ENCODE results near the gene RPS5.
A peak's percentile ranks its signal among the peaks of the same experiment; 100 is the strongest.

The RPS5 gene

DNA sequence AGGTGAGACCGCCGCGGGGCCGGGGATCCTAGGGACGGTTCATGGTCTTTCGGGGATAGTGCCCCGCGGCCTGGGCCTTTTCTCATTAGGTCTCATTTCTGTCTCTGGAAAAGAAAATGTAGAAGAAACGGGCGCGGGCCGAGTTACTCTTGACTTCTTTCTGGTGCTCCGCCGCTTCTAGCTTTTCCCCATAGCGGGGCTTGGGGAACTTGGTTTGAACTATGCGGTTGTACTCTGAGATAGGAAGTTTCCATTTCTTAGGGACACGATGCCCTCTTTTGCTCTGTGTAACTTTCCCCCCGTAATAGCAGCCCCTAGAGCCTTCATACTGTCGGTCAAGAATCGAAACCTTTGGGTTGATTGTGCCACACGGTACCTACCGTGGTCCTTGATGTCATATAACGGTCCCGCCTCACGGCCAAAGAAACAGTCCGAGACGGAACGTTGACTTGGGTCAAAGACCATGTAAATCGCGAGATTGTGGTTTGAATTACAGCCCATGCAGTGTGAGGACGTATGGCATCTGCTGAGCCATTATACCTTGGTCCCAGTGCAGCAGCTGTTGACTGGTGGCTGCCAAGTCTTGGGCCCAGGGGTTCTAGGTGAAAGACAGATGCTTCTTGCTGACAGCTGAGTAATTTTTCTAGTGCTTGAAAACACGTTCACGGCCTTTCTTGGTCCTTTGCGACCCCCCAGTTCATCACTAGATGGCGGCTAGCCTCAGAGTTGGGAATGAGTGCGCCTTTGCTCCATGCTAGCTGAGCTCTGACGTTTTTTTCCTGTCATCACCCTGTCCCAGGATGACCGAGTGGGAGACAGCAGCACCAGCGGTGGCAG is 487 bp downstream of the RPS5 start:
- DNase-seq = peak; percentile 46

DNA sequence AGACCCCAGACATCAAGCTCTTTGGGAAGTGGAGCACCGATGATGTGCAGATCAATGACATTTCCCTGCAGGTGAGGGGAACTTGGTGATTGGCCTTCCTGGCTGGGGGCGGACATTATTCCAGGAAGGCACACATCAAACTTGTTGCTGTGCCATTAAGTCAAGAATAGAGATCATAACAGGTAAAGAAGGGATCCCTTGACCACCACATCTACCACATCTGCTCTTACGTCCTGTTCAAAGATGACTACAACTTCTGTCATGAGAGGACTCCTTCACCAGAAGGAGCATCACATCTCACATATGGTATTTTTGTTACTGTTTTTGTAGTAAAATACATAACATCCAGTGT is 1.1 kb downstream of the RPS5 start:
- DNase-seq = no peak

DNA sequence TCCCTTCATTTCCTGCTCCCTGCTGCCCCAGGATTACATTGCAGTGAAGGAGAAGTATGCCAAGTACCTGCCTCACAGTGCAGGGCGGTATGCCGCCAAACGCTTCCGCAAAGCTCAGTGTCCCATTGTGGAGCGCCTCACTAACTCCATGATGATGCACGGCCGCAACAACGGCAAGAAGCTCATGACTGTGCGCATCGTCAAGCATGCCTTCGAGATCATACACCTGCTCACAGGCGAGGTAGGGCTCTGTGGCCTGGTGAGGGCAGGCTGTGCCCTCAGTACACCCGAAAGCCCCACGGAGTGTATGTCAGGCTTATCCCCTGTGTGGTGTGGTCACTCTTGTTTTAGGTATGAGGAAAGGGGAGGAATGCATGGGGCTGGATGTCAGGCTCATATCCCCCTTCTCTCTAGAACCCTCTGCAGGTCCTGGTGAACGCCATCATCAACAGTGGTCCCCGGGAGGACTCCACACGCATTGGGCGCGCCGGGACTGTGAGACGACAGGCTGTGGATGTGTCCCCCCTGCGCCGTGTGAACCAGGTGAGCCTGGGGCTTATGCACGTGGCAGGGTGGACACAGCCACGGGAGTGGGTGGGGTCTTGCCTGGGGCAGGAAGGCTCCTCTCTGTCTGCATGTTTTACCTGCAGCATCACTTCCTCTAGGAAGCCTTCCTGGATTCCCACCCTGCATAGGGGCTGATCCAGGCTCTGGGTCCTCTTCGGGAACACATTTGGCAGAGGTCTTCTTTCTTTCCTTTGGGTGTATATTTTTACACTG is 6.1 kb downstream of the RPS5 start:
- no peak for DNase-seq

DNA sequence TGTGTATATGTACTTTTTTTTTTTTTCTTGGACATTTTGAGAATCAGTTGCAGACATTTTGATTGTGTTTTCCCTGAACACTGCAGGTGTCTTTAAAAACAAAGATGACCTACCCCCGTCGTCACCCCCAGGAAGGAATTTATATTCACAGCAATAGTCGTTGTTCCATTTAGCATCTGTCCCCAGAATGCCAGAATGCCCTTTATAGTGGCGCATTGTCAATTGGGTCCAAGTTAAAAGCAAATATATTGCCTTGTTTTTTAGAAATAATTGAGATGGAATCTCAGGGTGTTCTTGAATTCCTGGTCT is 6.6 kb downstream of the RPS5 start:
- DNase-seq = no peak

DNA sequence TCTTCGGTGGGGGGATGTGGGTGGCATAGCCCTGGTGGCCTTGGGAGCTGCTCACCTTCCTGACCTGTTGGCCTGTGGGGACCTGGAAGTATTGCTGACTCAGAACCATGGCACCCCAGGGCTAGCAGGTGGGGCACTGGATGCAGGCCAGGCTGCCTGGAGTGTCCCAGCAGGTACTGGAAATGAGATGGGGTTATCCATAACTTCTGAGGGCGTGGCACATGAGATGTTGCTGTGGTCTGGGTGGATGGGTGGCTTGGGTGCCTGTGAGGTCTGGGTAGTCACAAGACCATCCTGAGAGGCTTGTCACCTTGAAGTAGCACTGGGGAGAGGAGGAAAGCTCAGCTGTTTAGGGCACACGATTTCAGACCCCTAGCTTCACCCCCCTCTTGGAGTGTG is 7.8 kb downstream of the RPS5 start:
- DNase-seq = peak; percentile 40

DNA sequence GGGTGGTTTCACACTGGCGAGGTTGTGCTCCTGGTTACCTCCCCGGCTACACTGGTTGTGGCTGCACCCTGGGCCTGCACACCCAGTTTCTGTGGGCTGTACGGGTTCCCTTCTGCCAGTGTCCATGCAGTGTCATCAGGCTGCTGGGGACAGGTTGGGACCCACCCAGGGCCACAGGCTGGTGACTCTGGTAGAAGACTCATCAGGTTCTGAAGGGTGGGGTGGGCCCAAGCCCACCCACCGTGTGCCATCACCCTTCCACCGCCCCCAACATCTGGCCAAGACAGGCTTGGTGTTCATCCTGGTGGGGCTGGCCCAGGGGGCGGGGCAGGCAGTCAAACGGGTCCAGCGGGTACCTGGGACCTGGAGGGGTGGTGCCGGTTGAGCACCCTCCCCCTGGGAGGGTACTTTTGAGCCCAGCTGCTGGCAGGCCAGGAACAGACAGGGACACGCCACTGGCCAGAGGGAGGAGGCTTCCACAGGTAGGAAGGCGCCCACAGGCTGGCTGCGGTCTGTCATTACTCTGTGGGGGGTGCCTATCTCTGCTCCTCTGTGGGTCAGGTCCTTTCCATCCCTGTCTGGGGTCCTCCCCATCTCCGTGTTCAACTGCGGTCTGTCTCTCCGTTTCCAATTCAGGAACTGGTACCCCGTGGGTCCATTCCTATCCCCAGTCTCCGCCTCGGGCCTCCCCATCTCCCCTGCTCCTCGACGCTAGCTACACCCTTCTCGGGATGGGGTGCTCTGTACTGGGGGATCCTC is 8.3 kb downstream of the RPS5 start, which contains the start of gene RNF225:
RNF225 (plus strand) TSS at position 437 of the 759 bp plus-strand sequence. CDS start 434 bp downstream, outside the sequence.
- no peak for DNase-seq

DNA sequence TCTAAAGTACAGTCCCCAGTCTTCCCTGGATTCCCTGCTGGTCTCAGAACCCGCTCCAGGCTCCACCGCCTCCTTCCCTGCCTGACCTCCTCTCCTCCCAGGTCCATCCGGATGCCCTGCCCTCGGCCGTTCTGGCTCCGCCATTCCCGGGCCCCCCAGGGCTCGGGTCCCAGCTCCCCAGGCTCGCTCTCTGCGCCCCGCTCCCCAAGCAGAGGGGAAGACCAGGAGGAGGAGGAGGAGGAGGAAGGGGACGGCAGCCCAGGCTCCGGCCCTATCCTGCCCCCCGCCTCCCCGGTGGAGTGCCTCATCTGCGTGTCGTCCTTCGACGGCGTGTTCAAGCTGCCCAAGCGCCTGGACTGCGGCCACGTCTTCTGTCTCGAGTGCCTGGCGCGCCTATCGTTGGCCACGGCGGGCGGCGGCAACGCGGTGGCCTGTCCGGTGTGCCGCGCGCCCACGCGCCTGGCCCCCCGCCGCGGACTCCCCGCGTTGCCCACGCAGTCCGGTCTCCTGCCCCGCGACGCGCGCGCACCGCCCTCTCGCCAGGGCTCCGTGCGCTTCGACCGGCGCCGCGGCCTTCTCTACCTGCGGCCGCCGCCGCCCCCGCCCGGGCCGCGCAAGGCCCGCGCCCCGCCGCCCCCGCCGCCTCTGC is 9.0 kb downstream of the RPS5 start:
- no peak for DNase-seq

DNA sequence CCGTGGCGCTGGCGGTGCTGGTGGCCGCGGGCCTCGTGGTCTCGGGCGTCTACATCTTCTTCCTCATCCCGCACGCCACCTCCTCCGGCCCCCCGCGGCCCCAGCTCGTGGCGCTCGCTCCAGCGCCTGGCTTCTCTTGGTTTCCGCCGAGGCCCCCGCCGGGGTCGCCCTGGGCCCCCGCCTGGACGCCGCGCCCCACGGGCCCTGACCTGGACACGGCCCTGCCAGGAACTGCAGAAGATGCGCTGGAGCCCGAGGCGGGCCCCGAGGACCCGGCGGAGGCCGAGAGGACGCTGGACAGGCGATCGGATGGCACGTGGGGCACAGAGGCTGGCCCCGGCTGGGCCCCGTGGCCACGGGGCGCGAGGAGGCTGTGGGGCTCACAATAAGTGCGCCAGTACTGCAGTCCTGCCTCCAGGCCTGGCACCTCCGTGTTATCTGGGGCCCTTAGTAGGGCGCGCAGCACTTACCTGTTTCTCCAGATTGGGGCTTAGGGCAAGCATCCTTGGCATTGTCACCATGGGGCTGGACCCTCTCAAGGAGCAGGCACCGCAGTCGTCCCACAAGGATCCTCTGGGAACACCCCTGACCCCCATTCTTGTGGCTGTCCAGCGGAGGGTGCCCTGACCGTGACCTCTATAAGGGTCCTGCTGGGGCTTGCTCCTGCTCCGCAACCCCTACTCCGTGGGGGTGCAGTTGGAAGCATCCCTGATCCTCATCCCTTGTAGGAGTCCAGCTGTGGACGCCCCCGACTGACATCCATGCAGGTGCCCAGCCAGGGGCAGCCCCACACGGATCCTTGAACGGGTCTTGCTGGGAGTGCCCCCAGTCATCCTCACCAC is 9.8 kb downstream of the RPS5 start:
- DNase-seq = no peak

DNA sequence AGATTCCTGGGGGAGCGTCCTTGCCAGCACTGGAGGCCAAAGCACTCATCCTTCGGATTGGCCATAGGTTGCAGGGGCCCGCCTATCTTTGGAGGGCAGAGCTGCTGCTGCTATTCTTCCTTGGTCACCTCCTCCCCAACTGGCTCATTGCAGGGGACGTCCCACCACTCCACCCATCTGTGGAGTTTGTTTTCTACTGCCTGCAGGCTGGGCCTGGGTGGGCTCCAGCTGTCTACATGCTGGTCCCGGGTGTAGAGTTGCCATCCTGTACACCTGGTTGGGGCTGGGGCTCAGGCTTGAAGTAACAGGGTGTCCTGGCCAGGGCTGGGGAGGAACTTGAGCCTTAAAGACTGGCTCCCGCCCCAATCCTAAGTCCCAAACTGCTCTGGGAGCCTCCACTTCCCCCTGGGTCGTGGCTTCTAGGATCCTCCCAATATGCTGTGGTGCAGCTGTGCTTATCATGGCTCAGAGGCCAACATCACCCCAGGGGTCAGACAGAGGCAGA is 10.5 kb downstream of the RPS5 start:
- DNase-seq = no peak

DNA sequence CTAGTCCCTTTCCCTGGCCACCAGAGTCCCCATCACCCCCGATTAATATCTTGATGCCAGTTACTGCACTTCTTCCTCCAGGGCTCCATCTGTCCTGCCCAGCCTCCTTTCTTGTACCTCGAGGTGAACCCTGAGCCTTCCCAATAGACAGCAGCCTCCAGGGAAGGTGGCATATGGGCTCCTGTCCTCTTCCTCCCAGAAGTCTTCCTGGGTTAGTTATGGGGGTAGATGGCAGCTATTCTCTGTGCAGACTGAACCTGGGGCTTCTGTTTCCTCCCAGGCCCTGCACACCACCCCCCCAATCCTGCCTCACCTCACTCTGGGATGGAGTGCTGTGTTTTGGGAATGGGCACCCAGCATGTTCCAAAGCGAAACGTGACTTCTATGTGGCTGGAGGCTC is 11.0 kb downstream of the RPS5 start:
- DNase-seq = no peak

DNA sequence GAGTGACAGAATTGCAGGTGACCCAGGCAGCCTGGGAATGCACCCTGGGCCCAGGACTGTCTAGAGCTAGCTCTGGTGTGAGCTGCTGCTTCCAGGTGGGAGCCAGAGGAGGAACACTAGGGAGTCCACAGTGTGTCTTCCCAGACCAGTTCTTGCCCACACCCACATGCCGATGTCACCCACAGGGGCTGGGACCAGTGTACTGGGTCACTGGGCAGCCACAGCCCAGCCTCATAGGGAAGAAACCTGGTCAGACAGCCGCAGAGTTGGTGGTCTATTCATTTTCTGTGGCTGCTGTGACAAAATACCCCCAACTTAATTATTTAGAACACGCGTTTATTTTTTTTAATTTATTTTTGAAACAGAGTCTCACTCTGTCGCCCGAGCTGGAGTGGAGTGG is 11.5 kb downstream of the RPS5 start:
- DNase-seq = no peak

DNA sequence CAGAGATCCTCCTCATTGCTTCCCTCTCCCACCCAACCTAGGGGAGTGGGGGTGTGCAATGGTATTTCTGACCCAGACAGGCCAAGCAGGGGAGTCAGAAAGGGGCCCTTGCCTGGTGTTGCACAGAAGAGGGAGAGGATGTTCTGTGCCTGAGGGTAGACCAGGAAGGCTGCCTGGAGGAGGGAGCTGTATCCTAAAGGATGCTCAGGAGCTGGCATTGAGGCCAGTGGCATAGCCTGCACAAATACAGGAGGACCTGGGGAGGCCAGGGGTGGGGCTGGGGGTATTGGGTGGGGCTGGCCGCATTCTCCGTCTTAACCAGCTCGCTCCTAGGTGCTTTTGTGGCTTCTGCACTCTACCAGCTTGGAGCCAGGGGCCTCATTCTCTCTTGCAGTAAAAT is 12.8 kb downstream of the RPS5 start:
- no peak for DNase-seq

DNA sequence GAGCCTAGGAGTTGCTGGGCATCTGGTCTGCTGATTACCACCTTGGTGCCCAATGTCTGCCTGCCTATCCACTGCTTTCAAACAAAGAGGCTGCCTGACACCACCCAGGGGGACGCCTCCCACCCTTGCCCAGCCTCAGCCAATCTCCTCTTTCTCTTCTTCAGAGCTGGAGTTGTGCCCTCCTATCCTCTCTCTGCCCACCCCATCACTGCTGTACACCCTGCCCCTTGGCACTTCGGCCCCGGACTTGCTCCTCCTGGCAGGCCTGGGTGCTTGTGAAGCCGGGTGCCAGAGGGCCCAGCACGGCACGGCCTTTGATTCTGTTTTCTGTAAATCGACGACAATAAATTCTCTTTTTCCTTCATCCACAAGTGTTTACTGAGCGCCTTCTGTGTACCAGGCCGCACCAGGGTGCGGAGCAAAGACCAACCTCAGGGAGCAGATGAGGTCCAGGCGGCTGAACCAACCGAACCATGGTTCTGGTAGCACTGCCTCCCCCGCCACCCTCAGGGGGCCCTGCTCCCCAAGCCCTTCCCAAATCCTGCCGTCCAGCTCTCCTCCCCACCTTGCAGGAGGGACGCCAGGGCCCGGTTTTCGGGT is 13.3 kb downstream of the RPS5 start:
- DNase-seq = peak; percentile 83

DNA sequence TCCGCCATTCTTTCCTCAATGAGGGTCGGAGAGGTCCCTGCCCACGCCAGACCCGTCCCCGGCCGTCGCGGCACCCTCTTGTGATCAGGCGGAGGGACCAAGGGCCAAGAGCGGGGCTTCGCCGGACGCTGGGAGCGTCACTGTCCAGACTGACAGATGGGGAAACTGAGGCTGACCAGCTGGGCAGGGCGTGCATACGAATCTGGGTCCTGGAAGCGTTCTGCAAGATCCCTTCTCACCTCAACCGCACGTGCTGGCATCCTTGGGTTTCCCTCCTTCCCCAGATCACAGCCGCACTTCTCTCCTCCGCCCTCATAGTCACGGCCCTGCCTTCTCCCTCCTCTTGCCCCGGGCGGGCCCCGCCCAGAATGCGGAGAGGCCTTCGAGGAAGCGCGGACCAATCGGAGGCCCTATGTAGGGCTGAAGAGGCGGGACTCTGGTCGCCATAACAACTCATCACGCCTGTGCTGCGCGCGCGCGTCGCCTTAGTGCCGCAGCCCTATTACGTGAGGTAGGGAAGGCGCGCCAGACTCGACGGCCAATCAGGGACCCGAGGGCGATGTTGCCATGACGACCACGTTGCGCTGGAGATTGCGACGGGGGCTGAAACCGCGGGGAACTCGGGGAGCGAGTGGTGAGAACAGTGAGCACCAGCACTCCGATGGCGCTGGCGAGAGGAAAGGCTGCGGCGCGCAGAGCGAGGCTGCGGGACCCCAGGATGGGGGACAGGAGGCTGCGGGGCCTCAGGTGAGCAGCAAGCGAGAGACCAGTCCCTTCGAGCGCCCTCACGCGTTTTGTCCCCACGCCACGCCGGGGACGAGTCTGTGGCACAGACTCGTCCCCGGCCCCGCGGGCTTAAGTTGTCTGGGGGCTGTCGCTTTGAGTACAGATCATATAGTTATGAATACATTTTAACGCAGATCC is 14.1 kb downstream of the RPS5 start:
- DNase-seq = peak; percentile 100

DNA sequence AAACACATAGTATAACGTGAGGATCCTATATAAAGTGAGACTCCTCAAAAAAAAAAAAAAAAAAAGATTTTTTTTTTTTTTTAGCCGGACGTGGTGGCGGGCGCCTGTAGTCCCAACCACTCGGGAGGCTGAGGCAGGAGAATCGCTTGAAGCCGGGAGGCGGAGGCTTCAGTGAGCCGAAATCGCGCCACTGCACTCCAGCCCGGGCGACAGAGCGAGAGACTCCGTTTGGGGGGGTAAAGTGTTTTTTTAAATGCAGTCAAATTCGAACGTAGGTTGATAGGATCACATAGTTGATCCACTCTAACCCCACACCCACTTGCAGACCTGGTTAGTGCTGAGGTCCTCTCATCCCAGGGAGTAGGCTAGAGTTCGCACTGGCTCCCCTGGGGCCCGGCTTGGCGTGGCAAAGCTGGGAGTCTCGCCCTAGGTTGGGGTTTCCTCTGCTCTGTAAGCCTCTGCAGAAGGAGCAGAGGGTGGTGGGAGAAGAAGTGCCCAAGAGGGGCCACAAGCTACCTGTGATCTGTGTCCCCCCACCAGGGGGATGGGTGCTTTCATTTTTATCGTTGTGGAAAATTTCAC is 14.9 kb downstream of the RPS5 start:
- DNase-seq = peak; percentile 46

DNA sequence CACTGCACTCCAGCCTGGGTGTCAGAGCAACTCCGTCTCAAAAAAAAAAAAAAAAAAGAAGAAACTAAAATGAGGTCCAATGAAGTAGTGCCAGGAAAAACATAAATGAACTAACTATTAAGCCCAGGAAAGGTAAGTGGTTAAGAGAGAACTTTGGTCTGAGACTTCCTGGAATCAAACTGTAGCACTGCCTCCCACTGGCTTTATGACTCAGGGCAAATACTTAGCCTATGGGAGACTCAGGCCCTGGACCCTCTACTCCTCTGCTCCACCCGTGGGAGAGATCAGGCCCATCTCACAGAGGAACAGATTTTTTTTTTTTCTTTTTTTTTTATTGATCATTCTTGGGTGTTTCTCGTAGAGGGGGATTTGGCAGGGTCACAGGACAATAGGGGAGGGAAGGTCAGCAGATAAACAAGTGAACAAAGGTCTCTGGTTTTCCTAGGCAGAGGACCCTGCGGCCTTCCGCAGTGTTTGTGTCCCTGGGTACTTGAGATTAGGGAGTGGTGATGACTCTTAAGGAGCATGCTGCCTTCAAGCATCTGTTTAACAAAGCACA is 16.9 kb downstream of the RPS5 start:
- peak; percentile 36 for DNase-seq

DNA sequence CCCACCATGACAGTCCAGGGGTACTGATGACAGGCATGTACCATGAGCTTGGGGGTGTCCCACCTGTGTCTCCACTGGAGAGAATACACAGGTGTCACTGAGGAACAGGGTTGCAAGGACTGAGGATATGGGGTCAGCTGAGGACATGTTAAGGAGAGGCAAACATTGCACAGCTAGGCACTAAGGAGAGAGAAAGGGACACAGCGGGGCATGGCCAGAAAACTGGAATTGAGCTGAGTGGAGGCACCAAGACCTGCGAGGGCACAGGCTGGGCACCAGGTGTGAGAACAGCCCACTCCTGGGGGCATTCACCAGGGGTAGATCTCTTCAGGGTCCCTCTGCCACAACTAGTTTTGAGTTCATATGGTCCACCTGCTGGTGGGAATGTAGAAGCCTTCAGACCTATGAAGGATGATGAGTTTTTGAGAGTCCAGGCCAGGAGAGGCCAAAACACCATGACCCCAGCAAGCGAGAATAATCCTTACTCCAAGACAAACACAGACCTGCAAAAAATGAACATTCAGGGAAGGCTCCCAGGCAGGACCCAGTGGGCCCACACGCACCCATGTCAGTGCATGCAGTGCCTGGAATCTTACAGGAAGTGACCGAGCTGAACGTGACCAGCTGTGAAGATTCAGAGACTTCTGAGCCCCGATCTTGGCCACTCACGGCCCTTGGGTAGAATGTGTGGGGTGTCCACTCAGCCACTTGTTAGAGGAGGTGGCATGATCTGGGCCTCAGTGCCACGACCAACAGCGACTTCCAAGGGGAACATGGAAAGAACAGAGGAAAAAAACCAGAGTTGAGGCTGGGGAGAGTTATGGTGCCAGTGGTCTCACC is 20.0 kb downstream of the RPS5 start:
- DNase-seq = peak; percentile 39

DNA sequence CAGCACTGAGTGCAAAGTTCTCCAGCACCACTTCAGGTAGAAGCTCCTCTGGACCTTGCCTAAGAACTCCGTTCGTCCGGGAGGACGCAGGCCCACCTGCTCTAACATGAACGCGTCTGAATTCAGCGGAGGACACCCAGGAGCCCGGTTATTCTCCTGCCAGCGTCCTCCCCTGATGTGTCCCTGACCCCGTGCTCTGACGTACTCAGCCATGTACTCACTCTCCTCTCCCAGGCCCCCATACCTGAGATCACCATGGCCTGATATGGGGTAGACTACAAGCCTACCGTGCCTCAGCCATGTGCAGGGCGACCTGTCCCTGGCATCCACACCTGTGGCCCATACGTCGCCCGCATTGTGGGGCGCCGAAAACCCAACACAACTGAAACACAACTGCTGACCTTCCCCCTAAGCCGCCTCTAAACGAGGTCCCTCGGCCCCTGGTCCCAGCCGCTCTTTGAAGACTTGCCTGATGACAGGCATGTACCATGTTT is 20.6 kb downstream of the RPS5 start:
- peak; percentile 56 for DNase-seq

All from NCI-H69 (cell line).